ENCODE measurements around the gene CDC42EP2.

DNA sequence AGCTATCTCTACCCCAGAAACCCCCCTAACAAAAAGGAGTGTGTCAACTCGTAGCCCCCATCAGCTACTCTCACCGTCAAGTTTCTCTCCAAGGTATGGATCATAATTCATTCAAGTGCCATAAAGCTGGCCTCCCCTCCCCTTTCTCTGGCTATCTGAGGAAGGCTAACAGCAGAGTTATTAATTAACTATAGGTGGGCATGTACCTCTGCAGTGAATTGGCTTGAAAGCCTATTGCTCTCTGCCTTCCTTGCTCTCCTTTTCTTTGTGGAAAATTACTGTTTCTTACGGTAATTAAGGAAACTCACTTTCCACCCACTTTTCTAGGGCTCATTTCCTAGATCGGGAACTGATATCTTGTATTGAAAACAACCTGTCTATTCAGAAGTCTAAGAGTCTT, 38.8 kb upstream of the CDC42EP2 start:
- TF ChIP-seq, protein P1, sequence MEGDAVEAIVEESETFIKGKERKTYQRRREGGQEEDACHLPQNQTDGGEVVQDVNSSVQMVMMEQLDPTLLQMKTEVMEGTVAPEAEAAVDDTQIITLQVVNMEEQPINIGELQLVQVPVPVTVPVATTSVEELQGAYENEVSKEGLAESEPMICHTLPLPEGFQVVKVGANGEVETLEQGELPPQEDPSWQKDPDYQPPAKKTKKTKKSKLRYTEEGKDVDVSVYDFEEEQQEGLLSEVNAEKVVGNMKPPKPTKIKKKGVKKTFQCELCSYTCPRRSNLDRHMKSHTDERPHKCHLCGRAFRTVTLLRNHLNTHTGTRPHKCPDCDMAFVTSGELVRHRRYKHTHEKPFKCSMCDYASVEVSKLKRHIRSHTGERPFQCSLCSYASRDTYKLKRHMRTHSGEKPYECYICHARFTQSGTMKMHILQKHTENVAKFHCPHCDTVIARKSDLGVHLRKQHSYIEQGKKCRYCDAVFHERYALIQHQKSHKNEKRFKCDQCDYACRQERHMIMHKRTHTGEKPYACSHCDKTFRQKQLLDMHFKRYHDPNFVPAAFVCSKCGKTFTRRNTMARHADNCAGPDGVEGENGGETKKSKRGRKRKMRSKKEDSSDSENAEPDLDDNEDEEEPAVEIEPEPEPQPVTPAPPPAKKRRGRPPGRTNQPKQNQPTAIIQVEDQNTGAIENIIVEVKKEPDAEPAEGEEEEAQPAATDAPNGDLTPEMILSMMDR (IDR thresholded peaks at IDR 0.05; ENCODE audit: insufficient read depth, low read depth, low read length) = no peak
- TF ChIP-seq EZH2 (IDR thresholded peaks at IDR 0.05; ENCODE audit: insufficient read depth, low read length) = no peak

Data from astrocyte (in vitro differentiated cells and primary cell).